Dendritic cell treated with granulocyte-macrophage colony-stimulating factor and Interleukin-4, amounts not matched to agents 40 ng/mL and 50 ng/mL, for 4 days (primary cell): ENCODE results near the gene LIN28B.
"Not testable (repeated sequence)": the region's sequence is repeated elsewhere in the genome, so short reads cannot be mapped to it uniquely, and the experiment has no call there.

ENCODE experiments used
- H3K27ac Mint-ChIP-seq: one replicate; pipeline ENCODE4 v1.8.0; 2022; ENCODE audit warnings: mild to moderate bottlenecking, mixed read lengths
- H3K27me3 Mint-ChIP-seq: one replicate; pipeline ENCODE4 v1.8.0; 2022; ENCODE audit warnings: mild to moderate bottlenecking, mixed read lengths
- H3K36me3 Mint-ChIP-seq: one replicate; pipeline ENCODE4 v1.8.0; 2022; ENCODE audit warnings: low read depth, mixed read lengths
- H3K4me1 Mint-ChIP-seq: one replicate; pipeline ENCODE4 v1.8.0; 2022; ENCODE audit warnings: low read depth, mixed read lengths
- H3K4me3 Mint-ChIP-seq: one replicate; pipeline ENCODE4 v1.8.0; 2022; ENCODE audit warnings: mild to moderate bottlenecking, moderate library complexity, mixed read lengths
- H3K9me3 Mint-ChIP-seq: one replicate; pipeline ENCODE4 v1.8.0; 2022; ENCODE audit warnings: mixed read lengths
- intact Hi-C: fragments of 100-400 bp; cut with micrococcal nuclease; formaldehyde crosslinking; loops from one replicate; pipeline ENCODE4 v1.15.0; 2022

Gene LIN28B

DNA sequence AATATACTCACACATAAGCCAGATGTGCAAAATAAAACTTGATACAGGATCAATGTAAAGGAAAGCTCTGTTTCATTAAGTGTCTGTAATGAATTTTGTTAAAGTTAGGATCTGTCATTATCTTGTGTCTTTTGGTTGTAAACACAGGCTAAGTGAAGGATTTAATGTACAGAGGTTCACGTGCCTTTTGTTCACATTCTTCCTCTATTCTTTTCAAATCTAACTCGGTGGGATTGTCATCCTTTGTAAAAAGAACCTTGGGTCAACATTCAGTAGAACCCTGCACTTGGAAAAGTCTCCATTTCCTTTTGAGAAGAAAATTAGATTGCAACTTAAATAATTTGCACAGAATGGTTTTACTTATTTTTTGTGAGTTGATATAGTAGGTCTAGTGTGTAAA lies 7.7 kb upstream of the LIN28B start:
- intact Hi-C loops: no loop called here
- Mint-ChIP-seq H3K27me3 (peaks cover 39% of the 10 kb centered on the region), H3K4me1 (peaks cover 6% of the 10 kb centered on the region), H3K9me3 (no peaks in the 10 kb centered on the region), H3K4me3 (no peak overlapping the region), H3K27ac (no peak overlapping the region), H3K36me3 (no peaks in the 10 kb centered on the region)

DNA sequence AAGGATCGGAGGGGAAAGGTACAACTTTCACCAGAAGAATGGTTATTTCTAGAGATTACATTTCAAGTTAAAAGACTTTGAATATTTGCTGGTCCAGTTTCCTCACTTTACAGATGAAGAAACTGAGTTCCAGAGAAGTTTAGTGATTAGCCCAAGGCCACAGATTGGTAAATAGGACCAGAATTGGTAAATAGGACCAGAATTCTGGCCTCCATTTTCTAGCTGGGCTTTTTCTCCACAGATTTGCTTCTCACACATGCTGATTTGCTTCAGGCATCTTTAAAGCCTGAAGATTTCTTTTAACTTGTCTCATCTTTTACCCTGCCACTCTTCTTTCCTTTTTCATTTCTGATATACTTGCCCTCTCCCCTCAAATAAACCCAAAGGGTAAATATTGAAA lies 5.2 kb upstream of the LIN28B start:
- Mint-ChIP-seq H3K27me3 (peaks cover 55% of the 10 kb centered on the region), H3K4me3 (no peak overlapping the region), H3K27ac (no peak overlapping the region), H3K4me1 (peaks cover 6% of the 10 kb centered on the region), H3K9me3 (no peaks in the 10 kb centered on the region), H3K36me3 (no peaks in the 10 kb centered on the region)
- intact Hi-C loops: no loop called here

DNA sequence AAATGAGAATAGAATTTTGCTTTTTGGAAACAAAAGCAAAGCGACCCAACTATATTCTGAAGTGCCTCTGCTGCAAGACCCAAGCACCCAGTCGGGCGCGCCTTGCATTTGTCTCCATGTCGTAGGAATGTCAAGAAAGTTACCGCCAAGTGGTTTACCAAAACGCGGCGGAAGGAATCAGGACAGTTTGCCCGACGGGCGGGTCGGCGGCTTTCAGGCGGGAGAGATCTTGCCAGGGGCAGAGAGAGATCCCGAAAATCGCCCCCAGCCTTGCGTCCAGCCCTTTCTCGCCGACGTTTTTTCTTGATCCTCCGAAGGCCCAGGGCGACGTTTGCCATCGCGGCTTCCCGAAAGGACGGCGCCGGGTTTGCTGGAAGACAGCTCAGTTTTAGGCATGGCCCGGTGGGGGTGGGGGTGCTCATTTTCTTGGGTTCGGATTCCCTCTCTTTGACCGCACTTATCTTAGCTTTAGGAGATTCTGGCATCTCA lies 4.0 kb upstream of the LIN28B start:
- Mint-ChIP-seq H3K27me3 (peaks cover 65% of the 10 kb centered on the region), H3K9me3 (no peaks in the 10 kb centered on the region), H3K4me3 (no peak overlapping the region), H3K27ac (no peak overlapping the region), H3K36me3 (no peaks in the 10 kb centered on the region), H3K4me1 (peaks cover 6% of the 10 kb centered on the region)
- intact Hi-C loops: no loop called here

DNA sequence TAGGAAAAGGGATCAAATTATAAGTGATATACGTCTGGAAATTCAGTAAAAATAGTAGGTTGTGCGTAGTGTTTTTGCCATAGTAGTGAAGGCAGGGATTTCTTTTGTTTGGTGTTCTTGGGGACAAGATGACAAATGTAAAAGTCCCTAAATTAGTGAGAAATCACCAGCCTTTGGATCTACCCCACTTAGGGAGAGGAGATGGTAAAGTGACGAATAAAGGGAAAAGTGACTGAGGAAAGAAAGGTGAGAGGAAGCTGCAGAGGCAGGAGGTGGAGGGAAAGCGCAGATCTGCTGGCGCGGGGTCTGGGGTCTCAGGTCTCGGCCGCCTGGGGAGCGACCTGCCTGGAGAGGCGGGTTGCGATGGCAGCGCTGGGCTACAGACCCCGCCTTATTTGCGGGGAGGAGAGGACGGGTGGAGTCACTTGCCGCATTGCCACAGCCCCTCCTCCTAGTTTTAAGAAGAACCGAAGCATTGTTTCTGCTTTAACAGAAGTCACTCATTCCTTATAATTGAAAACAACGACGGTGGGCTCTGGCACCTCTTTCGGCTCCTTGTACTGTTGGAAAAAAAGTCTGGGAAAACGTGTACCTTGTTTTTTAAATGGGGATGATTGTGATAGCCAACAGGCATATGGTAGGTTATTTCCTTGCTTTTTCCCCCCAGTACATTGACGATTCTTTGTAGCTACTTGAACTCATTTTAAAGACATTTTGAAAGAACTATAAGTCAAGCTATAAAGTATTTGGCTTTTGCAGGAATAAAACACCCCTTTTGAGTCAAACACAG lies 3.3 kb upstream of the LIN28B start:
- H3K27ac Mint-ChIP-seq, H3K4me1 Mint-ChIP-seq, H3K4me3 Mint-ChIP-seq, H3K36me3 Mint-ChIP-seq, intact Hi-C loops, H3K9me3 Mint-ChIP-seq: not testable (repeated sequence)
- H3K27me3 Mint-ChIP-seq: peaks cover 70% of the 10 kb centered on the region

DNA sequence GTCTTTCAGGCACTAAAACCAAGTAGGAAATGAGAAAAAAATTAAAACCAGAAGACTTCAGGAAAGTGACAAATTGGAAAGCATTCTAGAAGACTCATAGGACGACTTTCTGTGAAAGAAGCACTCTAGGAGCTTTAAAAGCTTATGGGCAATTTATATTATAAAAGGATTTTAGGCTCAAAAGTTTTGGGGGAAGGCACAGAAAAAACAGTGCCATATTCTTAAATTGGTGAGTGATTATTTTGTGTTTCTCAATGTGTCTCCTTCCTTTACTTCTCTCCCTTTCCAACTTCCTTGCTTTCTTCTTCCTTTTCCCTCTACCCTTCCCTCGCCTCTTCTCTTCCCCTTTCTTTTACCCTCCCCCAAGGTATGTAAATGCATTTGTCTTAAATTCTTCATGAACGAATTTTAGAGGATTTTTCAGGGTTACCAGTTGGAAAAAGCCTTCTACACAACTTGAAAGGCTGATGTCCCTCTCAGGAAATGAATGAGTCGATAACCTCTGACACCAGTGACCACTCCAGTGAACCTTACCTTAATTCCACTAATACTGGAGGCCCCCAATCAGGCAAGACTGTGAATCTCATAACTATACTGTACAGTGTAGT lies 2.6 kb upstream of the LIN28B start:
- Mint-ChIP-seq H3K36me3 (no peaks in the 10 kb centered on the region), H3K9me3 (no peaks in the 10 kb centered on the region), H3K4me3 (no peak overlapping the region), H3K27ac (no peak overlapping the region), H3K4me1 (peaks cover 6% of the 10 kb centered on the region), H3K27me3 (peaks cover 73% of the 10 kb centered on the region)
- intact Hi-C loops: no loop called here

DNA sequence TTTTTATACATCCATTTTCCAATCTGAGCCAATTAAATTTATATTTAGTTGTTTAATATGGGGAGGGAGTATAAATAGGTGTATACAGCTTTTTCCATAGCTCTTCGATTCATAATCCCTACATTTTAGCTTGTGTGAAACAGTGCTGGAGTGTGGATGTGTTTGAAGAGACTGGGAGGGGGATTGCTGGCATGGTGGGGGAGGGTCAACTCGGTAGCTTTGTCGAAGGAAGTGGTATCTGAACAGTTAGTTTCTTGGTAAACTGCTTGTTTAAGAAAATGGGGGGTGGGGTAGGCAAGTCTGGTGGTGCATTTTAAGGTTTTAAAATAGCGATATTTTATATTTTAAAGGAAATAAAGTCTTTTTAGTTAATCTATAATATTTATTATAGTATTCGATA lies 1.4 kb upstream of the LIN28B start:
- no peaks in the 10 kb centered on the region for H3K9me3 Mint-ChIP-seq
- intact Hi-C loops: no loop called here

DNA sequence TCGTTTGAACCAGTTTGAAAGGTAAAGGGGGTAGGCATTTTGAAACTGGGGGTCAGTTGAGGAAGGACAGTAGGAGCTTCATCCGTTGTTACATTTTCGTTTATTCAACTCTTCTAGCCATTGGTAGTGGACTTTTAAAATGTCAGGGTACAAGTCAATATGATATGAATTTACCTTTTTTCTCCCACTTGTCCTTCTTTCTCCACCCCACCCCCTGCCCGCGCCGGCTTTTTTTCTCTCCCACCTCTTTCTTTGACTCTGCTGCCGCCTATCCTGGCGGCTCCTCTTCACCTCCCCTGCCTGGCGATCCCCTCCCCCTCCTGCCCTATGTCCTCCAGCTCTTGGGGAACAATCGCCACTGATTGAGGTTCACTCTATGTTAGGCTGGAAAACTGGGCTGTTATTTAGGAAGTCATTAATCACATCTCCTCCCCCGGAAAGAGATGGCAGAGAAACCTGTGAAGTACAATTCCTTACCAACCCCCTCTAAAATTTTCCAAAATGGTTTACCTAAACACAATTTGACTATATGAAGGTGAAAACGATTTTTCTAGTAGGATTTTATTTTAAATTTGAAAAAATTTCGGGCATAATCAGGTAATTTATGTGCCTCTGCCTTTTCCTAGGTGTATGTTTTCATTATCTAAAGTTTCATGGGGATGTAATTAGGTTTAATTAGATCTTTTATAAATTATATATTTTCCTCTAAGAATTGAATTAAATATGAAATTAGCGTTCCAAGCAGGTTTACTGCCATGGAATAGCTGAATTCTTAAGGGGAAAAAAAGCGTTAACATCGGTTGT lies 778 bp upstream of the LIN28B start:
- Mint-ChIP-seq H3K4me3 (no peak overlapping the region), H3K9me3 (no peaks in the 10 kb centered on the region), H3K4me1 (peaks cover 6% of the 10 kb centered on the region), H3K36me3 (no peaks in the 10 kb centered on the region), H3K27me3 (peaks cover 69% of the 10 kb centered on the region), H3K27ac (no peak overlapping the region)
- intact Hi-C loops: no loop called here

More for the DNA sequence above, 1.4 kb upstream of the LIN28B start:
- Mint-ChIP-seq H3K4me1 (peaks cover 6% of the 10 kb centered on the region), H3K27ac (no peak overlapping the region), H3K27me3 (peaks cover 72% of the 10 kb centered on the region), H3K36me3 (no peaks in the 10 kb centered on the region), H3K4me3 (no peak overlapping the region)

DNA sequence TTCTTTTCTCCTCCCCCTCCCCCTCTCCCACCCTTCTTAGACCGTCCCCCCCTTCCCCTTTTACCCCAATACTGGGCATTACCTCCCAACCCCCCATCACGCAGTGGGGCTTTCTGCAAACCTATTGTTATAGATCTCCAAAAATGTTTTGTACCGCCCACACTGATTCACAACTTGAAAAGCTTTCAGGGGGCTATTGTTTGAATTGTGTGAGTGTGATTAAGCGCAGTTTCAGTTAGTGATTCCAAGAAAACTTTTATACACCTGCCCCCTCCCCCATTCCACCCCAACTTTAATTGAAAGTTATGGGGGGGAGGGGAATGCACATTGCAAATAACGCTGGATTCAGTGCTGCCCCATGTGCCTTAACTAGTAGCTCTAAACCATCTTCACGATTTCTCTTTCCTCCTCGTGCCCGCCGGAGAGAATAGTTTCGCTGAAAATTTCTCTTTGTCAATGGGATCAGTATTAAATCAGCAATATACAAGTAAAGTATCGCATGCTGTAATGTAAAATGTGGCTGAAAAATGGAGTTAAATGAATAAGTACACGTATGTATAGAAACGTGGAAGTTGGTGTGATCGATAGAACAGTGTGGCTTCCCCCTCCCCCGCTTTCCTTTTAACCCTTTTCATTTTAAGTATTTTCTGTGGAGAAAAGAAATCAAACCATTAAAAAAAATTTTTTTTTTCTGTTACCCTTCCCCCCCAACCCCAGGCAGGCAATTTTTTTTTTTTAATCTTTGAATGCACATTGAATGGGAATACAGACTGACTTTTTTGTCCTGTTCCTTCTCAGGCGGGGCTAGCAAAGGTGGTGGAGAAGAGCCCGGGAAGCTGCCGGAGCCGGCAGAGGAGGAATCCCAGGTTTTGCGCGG lies 632 bp downstream of the LIN28B start:
- Mint-ChIP-seq H3K36me3 (no peaks in the 10 kb centered on the region), H3K4me3 (no peak overlapping the region), H3K27ac (no peak overlapping the region), H3K9me3 (no peaks in the 10 kb centered on the region), H3K27me3 (peaks cover 60% of the 10 kb centered on the region), H3K4me1 (peaks cover 6% of the 10 kb centered on the region)
- intact Hi-C loops: no loop called here

DNA sequence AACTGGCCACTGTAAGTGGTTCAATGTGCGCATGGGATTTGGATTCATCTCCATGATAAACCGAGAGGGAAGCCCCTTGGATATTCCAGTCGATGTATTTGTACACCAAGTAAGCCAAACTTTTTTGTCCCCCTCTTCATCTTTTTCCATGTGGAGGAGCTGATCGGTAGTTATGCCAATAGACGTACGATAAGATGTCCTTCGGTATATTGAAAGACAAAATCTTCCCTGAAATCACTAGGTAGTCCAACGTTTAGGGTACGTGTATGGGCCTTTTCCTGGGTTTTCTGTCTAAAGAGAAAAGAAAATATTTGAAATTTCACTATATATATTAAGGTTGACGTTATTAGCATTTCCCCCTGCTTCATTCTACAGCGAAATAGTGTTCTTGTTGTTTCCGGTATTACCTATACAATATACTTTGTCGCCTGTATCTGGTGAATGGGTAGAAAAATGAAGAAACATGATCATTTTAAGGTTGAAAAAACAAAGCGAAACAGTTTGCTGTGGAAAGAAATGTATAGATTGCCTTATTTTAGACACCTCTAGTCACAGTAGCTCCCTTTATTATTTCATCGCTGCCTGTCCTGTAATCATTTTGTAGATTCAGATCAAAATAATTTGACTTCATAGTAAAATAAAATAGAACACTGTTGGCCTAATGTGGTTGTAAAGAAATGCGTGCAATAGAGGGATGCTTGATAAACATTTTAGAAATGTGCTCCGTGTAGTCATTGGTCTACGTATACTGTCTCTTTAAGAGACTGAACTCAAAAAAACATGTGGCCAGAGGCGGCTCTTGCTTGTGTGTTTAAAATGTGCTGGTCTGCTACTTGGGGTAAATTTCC lies 1.5 kb downstream of the LIN28B start:
- intact Hi-C loops: no loop called here
- Mint-ChIP-seq H3K27ac (no peak overlapping the region), H3K9me3 (no peaks in the 10 kb centered on the region), H3K4me3 (no peak overlapping the region), H3K27me3 (peaks cover 53% of the 10 kb centered on the region), H3K36me3 (no peaks in the 10 kb centered on the region), H3K4me1 (peaks cover 2% of the 10 kb centered on the region)

DNA sequence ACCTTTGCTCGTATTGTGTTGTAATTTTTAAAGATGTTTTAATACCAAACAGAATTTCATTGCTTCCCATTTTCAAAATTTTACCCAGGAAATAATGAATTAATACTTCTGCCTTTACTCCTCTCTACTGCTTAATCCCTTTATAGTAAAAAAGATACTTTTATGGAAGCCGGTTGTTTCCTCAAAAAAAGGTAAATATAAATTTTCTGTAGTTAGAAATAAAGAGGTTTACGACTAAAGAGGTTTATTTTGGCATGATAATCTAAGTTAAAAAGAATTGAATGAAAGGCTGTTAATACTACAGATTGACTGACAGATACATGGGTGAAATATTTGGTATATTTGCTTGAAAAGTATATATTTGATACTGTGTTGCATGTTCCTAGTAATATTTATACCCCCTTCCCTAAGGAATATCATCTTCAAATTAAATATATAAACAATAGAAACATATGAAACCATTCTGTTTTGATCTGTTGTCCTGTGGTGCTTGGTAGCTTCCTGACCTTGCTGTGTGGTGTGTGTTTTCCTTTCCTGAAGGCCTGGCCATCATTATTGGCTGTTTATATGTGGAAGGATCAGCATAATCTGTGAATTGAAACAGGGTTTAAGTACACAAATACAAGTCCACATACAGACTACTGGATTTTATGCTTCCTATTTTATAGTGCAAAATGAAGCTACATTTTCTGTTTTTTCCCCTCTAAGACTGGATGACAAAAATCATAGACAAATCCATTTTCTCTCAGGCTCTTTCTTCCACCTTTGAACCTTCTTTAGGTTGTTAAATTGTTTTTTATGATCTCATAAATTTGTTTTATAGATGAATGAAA lies 2.3 kb downstream of the LIN28B start:
- H3K4me3 Mint-ChIP-seq: no peak overlapping the region
- H3K9me3 Mint-ChIP-seq: no peaks in the 10 kb centered on the region
- intact Hi-C loops: no loop called here
- H3K4me1 Mint-ChIP-seq: no peaks in the 10 kb centered on the region
- peaks cover 46% of the 10 kb centered on the region for H3K27me3 Mint-ChIP-seq
- no peak overlapping the region for H3K27ac Mint-ChIP-seq
- H3K36me3 Mint-ChIP-seq: no peaks in the 10 kb centered on the region

DNA sequence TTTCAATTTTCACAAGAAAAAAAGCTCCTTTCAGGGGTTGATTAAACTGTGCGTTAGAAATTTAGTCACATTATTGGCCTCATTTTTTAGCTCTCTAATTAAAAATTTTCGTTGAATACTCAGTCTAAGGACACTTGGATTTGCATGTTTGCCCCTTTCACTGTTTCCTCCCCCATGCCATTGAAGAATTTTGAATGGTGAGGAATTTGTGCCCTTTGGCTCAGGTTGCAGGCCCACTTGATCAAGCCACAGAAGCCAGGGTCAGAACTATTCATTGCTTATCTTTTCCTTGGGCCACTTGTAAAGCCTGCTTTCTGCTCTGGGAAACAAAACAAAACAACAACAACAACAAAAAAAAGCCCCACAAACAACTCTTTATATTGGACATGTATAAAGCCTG lies 12.2 kb downstream of the LIN28B start:
- H3K27ac Mint-ChIP-seq: no peak overlapping the region
- intact Hi-C loops: no loop called here
- no peaks in the 10 kb centered on the region for H3K36me3 Mint-ChIP-seq
- no peaks in the 10 kb centered on the region for H3K27me3 Mint-ChIP-seq
- no peaks in the 10 kb centered on the region for H3K9me3 Mint-ChIP-seq
- H3K4me3 Mint-ChIP-seq: no peak overlapping the region
- no peaks in the 10 kb centered on the region for H3K4me1 Mint-ChIP-seq

DNA sequence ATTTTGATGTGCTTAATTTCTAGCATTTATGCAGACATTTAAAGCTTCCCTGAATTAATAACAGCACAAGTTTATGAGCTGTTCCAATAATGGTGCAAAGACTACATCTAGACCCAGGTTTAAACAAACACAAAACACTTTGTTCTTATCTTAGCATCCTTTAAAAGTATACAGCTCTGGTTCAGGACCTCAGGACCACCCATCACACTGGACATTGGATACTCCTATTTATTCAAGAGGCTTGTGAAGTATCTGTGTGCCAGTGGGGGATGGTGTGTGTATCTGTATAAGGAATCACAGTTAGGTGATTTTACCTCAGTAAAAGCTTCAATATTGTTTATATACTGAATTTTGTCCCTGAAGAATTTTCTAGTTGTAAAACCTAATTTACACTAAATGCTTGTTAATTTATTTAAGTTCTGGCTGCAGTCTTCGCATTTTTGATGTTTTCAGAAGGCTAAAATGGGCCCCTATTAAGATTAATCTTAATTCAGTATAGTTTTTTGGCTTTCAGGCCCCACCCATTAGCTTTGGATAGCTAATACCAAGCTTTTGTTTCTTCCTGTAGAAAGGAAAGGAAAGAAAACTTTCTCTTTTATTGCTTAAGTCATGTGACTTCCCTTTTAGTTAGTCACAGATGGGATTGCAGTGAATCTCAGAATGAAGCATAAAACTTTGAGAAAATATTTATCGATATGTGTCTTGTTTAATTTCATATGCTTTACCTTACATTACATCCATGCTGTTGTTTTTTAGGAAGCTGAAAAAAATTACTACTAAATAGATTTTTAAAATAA lies 13.1 kb downstream of the LIN28B start:
- Mint-ChIP-seq H3K9me3 (no peaks in the 10 kb centered on the region), H3K27ac (no peak overlapping the region), H3K4me3 (no peak overlapping the region), H3K27me3 (no peaks in the 10 kb centered on the region), H3K4me1 (no peaks in the 10 kb centered on the region), H3K36me3 (no peaks in the 10 kb centered on the region)
- intact Hi-C loops: no loop called here
